Stomach (tissue), 9 donors: ENCODE data around the gene SIK3. TPM values are rescaled to one million over a fixed set of nuclear protein-coding genes. Genes with fewer than 3 reads are reported as not detected.
A peak's percentile ranks its signal among the peaks of the same experiment; 100 is the strongest.

Source experiments
- DNase-seq, 2 donors: peaks; one replicate each; pipeline versions ENCODE4 v3.0.0 to v3.0.0-alpha.2; 2013 to 2019
- H3K27ac ChIP-seq, 5 donors: fragments of 200-600 bp in 4 of 5; sonication (generic) in 4 of 5; one replicate each; pipeline ENCODE4 v1.5.1; 2013 to 2019; ENCODE audit warnings: mild to moderate bottlenecking in 1 of 5, moderate library complexity in 1 of 5
- H3K27me3 ChIP-seq, 3 donors: fragments of 200-600 bp; sonication (generic); one replicate each; pipeline ENCODE4 v1.5.1; 2017 to 2019; ENCODE audit warnings: mixed run types in 1 of 3
- H3K36me3 ChIP-seq, 4 donors: fragments of 200-600 bp; sonication (generic); 1 replicate in 3 of 4; 2 replicates in 1 of 4; pipeline ENCODE4 v1.5.1; 2016 to 2019
- H3K4me1 ChIP-seq, 4 donors: fragments of 200-600 bp; sonication (generic); one replicate each; pipeline ENCODE4 v1.5.1; 2016 to 2019
- H3K4me3 ChIP-seq, 4 donors: fragments of 200-600 bp; sonication (generic) in 3 of 4; one replicate each; pipeline ENCODE4 v1.5.1; 2016 to 2019; ENCODE audit warnings: mild to moderate bottlenecking in 1 of 4
- H3K9me3 ChIP-seq, 4 donors: fragments of 200-600 bp; sonication (generic); one replicate each; pipeline ENCODE4 v1.5.1; 2016 to 2019
- CTCF ChIP-seq, 7 experiments: fragments of 450-650 bp in 4 of 7; fragments of 200-600 bp in 3 of 7; sonication (generic) in 3 of 7; IDR thresholded peaks; one replicate each; pipeline ENCODE4 v1.5.1; 2016 to 2019; ENCODE audit warnings: antibody characterized with exemption in 7 of 7, control low read depth in 2 of 7, mild to moderate bottlenecking in 1 of 7
- EP300 ChIP-seq: sonication (generic); formaldehyde crosslinking; IDR thresholded peaks from one replicate; pipeline ENCODE4 v1.6.1; 2017; ENCODE audit warnings: antibody characterized with exemption
- POLR2A ChIP-seq, 4 donors: fragments of 450-650 bp; IDR thresholded peaks; one replicate each; pipeline ENCODE4 v1.6.1; 2016; ENCODE audit warnings: antibody characterized with exemption in 4 of 4, control low read depth in 2 of 4, mild to moderate bottlenecking in 1 of 4, moderate library complexity in 1 of 4
- POLR2AphosphoS5 ChIP-seq, 3 donors: sonication (generic); formaldehyde crosslinking; IDR thresholded peaks; one replicate each; pipeline ENCODE4 v1.6.1; 2016; ENCODE audit warnings: antibody characterized with exemption in 3 of 3
- WGBS, 5 donors: extraction: QIAGEN DNeasy Blood & Tissue Kit in 3 of 5; methylation state at CpG; one replicate each; pipeline versions ENCODE4 v1.1.5 to v1.1.7; 2013 to 2018; 5-methylcytosine and 5-hydroxymethylcytosine counted together
- intact Hi-C: fragments of 100-400 bp; cut with DNase I; formaldehyde crosslinking; loops from one replicate; pipeline ENCODE4 v1.15.1; 2023; ENCODE audit warnings: low total_unique reads
- polyA plus RNA-seq, 3 donors: library from polyadenylated mRNA; stranded (reverse); fragments of 200-250 nt; gene quantifications; one replicate each; pipeline ENCODE4 v1.2.3, GENCODE V29; 2013
- total RNA-seq, 5 donors: library from RNA; depleted of rRNA; stranded (reverse); fragments of >200 nt; gene quantifications; one replicate each; pipeline versions ENCODE4 v1.1.0 to v1.2.3, GENCODE V29; 2014 to 2016
- donor health status: healthy with polysubstance abuse.
- donor health status: Bipolar disorder and iron deficiency.
- donor health status: healthy.

SIK3 gene
- total and polyA plus RNA-seq, 8 donors: 6.5 to 97.8 (median 23.7) TPM

DNA sequence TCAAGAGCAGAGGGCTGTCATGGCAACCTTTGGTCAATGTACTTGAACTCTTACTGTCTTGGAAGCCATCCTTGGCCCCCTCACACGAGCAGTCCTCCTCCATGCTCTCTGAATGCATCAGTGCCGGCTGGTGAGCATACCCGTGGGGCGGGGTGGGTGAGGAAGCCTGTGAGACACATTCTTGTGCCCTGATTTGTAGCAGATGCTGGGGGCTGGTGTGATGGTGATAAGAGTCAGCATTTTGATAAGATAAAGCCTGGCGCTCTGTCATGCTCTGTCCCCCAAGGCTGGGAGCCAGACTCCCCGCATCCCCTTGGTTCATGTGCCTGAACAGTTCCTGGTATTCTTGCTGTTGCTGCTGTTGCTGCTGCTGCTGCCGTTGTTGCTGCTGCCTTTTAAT lies 240.3 kb downstream of the SIK3 start:
- H3K27me3 ChIP-seq: no peaks in the 10 kb centered on the region
- no peaks in the 10 kb centered on the region for H3K9me3 ChIP-seq
- H3K4me3 ChIP-seq: no peak overlapping the region
- TF ChIP-seq CTCF (IDR thresholded peaks at IDR 0.05) (no peak), POLR2AphosphoS5 (IDR thresholded peaks at IDR 0.05) (no peak), EP300 (no peak), POLR2A (IDR thresholded peaks at IDR 0.05) (no peak)
- peak overlapping the region in 1 of 5 donors; percentile 9 for H3K27ac ChIP-seq
- intact Hi-C loops: no loop called here
- 68 to 90% (median 76%) methylated on average over 5 to 7 of the region's 7 CpGs for WGBS, 5 donors
- peaks cover 48 to 79% (median 73%) of the 10 kb centered on the region in 4 donors for H3K36me3 ChIP-seq
- no peak for DNase-seq
- H3K4me1 ChIP-seq: peaks cover 13 to 32% (median 15%) of the 10 kb centered on the region in 4 donors

DNA sequence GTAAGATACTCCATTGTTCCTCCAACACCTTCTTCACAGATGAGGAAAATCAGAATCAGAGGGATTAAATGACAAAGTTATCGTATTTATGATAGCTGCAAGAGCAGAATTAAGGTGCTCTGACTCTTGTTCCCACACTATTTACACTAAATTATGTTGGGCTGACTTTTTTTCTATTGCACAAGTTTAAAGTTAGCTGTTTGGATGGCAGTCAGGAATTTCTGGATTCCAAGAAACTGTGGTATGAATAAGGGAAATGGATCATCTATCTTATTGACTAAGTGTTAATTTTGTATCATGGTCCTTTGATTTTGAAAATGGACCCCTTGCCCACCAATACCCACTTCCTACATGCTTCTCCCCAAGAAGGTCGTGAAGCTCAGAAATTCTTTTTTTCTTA lies 240.9 kb downstream of the SIK3 start:
- no peak overlapping the region for H3K4me3 ChIP-seq
- H3K27ac ChIP-seq: peak overlapping the region in 1 of 5 donors; percentile 9
- WGBS, 5 donors: 79 to 86% (median 84%) methylated on average over 2 of the region's 2 CpGs
- TF ChIP-seq EP300 (no peak), POLR2AphosphoS5 (IDR thresholded peaks at IDR 0.05) (no peak), POLR2A (IDR thresholded peaks at IDR 0.05) (no peak)
- H3K27me3 ChIP-seq: no peaks in the 10 kb centered on the region
- peaks cover 45 to 73% (median 67%) of the 10 kb centered on the region in 4 donors for H3K36me3 ChIP-seq
- intact Hi-C loops: no loop called here
- peaks cover 19 to 38% (median 22%) of the 10 kb centered on the region in 4 donors for H3K4me1 ChIP-seq
- H3K9me3 ChIP-seq: no peaks in the 10 kb centered on the region
- DNase-seq: no peak

DNA sequence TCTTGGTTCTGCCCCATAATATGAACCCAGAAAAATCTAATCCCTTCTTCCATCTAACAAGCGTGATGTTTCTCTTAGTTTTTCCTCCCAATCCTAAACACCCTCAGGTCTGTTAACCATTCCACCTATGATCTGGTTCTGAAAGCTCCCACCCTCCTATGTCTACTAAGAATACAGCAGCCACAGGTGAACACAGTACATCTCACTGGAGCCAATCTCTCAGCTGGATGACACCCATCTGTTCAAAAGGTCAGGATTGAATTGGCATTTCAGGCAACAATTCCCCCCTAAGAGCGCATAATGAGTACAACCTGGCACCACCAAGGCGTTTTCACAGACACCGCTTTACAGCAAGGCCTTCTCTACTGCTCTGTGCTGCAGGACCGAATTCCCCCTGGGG lies 241.8 kb downstream of the SIK3 start:
- TF ChIP-seq EP300 (no peak), POLR2AphosphoS5 (IDR thresholded peaks at IDR 0.05) (no peak), CTCF (IDR thresholded peaks at IDR 0.05) (no peak), POLR2A (IDR thresholded peaks at IDR 0.05) (no peak)
- 76 to 96% (median 86%) methylated on average over 5 of the region's 5 CpGs for WGBS, 5 donors
- H3K4me1 ChIP-seq: peaks cover 28 to 47% (median 30%) of the 10 kb centered on the region in 4 donors
- H3K9me3 ChIP-seq: no peaks in the 10 kb centered on the region
- H3K27ac ChIP-seq: no peak overlapping the region
- DNase-seq: no peak
- no peaks in the 10 kb centered on the region for H3K27me3 ChIP-seq
- H3K36me3 ChIP-seq: peaks cover 36 to 69% (median 58%) of the 10 kb centered on the region in 4 donors
- no peak overlapping the region for H3K4me3 ChIP-seq
- intact Hi-C loops: no loop called here

DNA sequence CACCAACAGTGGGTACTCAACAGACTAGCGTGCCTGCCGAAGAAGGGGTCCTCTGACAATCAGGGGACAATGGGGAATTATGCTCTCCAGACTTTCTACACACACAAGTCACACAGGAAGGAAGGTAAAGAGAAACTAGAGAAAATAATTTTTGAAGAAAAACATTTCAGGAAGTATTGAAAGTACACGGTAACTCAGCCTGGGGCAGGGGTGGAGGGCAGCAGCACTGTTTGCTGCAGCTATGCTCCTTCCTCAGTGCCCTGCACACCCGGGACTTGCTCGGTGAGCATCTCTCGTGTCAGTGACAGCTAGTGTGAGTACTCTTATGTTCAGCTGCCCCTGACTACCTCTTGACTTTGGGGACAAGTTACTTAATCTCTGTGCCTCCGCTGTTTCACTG lies 242.8 kb downstream of the SIK3 start:
- intact Hi-C loops: no loop called here
- H3K4me3 ChIP-seq: no peak overlapping the region
- no peak overlapping the region for H3K27ac ChIP-seq
- peaks cover 28 to 54% (median 33%) of the 10 kb centered on the region in 4 donors for H3K4me1 ChIP-seq
- WGBS, 5 donors: 84 to 96% (median 90%) methylated on average over 7 of the region's 7 CpGs
- H3K27me3 ChIP-seq: no peaks in the 10 kb centered on the region
- peaks cover 26 to 59% (median 48%) of the 10 kb centered on the region in 4 donors for H3K36me3 ChIP-seq
- TF ChIP-seq EP300 (no peak), POLR2AphosphoS5 (IDR thresholded peaks at IDR 0.05) (no peak), POLR2A (IDR thresholded peaks at IDR 0.05) (no peak), CTCF (IDR thresholded peaks at IDR 0.05) (no peak)
- H3K9me3 ChIP-seq: no peaks in the 10 kb centered on the region
- DNase-seq: no peak

GRCh38 chr11:116853461-116854073 lies 244.7 kb downstream of the SIK3 start:
- WGBS, 5 donors: 34 to 64% (median 50%) methylated on average over 6 of the region's 6 CpGs
- H3K4me1 ChIP-seq: peaks cover 28 to 54% (median 33%) of the 10 kb centered on the region in 4 donors
- TF ChIP-seq EP300: no peak
- no peak for TF ChIP-seq CTCF (IDR thresholded peaks at IDR 0.05)
- TF ChIP-seq POLR2AphosphoS5 (IDR thresholded peaks at IDR 0.05): peak in 2 of 3 donors; percentile 25 to 41
- TF ChIP-seq POLR2A (IDR thresholded peaks at IDR 0.05): no peak
- no peaks in the 10 kb centered on the region for H3K9me3 ChIP-seq
- peak; percentile 53 to 71 for DNase-seq
- peaks cover 15 to 52% (median 43%) of the 10 kb centered on the region in 4 donors for H3K36me3 ChIP-seq
- peak overlapping the region; percentile 37 to 73 (median 63) for H3K27ac ChIP-seq
- H3K4me3 ChIP-seq: no peak overlapping the region
- intact Hi-C loops: no loop called here
- H3K27me3 ChIP-seq: no peaks in the 10 kb centered on the region
